ENCODE results near the gene GAR1. TPM values are rescaled to one million over a fixed set of nuclear protein-coding genes. Genes with fewer than 3 reads are reported as not detected.

GAR1 gene
- total RNA-seq, result 14.4 and 14.6 TPM in 2 replicates

DNA sequence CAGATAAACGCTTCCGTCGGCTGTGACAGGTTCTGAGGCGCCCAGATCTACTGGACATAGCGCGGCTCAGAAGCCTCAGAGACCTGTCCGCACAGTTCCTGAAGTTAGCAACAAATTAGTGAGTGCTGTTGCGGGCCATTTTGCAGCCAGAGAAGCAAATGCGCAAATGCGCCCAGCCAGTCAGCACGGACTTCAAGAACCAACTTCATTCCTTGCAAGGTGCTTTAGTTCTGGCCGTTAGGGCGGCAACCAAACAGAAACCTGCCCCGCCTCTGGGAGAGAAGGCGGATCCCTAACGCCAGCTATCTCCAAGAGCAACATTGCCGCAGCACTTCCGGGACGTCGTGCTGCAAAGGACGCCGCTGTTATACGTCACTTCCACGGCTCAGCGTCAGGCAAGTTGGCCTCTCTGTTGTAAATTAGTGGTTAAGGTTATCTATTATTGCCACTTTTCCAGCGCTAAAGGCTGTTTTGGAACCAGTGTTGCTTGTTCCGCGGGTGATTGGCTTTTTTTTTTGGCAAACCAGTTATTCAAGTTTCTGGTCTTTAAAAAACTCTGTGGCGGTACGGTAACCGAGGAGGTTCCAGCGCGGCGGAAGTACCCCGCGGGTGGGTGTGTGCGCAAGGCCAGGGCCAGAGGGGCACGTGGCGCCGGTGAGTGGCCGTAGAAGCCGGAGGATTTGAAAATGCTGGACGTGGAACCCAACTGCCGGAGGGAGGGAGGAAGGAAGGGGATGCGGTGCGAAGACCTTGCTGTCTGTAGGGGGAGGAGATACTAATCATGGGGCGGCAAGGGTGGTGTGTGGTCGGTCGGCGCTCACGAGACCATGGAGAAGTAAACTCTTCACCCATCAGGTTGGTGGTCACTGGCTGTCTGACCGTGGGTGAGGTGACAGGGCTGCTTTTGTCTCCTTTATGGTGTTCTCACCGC is at the start of gene GAR1:
Gene GAR1 (plus strand): TSS at position 612 of the 931 bp plus-strand sequence. CDS start 403 bp downstream, outside the sequence.

DNA sequence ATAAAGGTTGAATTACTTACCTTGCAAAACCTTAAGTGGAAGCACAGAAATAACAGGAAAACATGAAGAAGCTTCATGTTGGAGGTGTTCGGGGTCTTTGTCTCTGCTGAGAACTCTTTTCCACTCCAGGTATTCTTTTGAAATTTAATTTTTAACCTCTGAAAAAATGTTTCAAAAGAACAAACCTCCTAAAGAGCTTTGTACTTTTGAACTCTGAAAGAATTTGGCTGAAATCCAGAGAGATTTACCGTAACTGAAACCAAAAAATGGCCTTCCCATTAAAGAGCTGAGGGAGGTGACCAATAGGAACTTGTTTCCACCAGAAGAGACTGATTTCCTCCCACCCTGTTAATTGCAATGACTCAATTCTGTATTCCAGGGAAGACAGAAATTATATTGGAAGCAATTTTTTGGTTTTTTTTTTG is 13.7 kb upstream of the GAR1 start, which contains the start of gene CFI:
Gene CFI (minus strand): TSS at position 105 of the 425 bp plus-strand sequence. CDS start 28 bp downstream, at position 77.

GRCh38 chr4:109827672-109828071 is 12.1 kb downstream of the GAR1 start, which contains the start of gene RRH:
RRH (plus strand) TSS chr4:109827972; CDS start chr4:109828028, 56 bp downstream.

GRCh38 chr4:109847896-109848442 is 32.4 kb downstream of the GAR1 start, which contains the start of gene LRIT3:
LRIT3 (plus strand) TSS chr4:109848107; CDS start chr4:109848202, 95 bp downstream.

Other genes starting within 250 kb of the GAR1 start
- 25.2 and 29.0 TPM in 2 replicates for gene CASP6, start 112.3 kb upstream of the GAR1 start, total RNA-seq
- gene PLA2G12A, start 85.7 kb upstream of the GAR1 start, total RNA-seq, result 23.6 and 28.2 TPM in 2 replicates
- gene CFI, start 13.8 kb upstream of the GAR1 start, total RNA-seq, result not detected in 2 replicates
- gene RRH, start 12.2 kb downstream of the GAR1 start, total RNA-seq, result 0.16 TPM in 1 of 2 replicates, not detected in the other
- gene LRIT3, start 32.3 kb downstream of the GAR1 start, total RNA-seq, result 0.11 TPM in 1 of 2 replicates, not detected in the other
- 1.5 and 1.8 TPM in 2 replicates for gene EGF, start 97.1 kb downstream of the GAR1 start, total RNA-seq

Data from hair follicular keratinocyte (primary cell).